ENCODE data around the gene FXR1.

DNA sequence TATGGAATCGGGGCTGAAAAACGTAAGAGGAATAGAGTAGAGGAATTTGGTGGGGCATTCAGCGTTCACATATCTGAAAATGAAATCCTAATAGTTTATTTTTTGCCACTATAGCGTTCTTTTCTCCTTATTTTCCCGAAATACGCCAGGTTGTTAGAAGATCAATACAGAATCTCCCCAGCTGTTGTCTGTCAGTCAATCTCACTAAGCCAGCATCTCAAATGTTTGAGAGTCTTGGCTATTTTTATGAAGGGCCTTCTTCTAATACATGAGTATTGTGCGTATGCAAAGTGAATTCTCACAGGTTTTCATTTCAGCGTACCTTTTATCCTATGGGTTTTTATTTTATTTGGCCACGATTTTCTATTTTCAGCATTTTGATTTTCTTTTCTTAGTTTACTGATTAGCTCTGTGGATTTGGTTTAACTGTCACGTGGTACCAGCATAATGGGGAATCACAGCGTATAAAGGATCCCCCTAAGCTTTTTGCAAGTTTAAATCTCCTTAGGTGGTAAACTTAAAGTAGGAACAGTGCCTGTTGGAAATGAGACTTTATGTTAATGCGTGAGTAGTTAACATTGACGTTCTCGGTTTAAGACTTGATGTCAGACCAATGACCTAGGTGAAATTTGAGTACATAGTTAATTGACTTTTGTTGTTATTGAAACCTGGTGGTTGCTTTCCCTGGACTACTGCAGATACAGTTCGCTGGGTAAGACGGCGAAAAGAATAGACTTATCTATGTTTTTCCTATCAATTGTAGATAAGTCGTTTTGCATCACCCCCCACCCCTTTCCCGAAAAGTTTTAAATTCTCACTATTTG, 1.3 kb downstream of the FXR1 start:
- TF ChIP-seq, protein P1, sequence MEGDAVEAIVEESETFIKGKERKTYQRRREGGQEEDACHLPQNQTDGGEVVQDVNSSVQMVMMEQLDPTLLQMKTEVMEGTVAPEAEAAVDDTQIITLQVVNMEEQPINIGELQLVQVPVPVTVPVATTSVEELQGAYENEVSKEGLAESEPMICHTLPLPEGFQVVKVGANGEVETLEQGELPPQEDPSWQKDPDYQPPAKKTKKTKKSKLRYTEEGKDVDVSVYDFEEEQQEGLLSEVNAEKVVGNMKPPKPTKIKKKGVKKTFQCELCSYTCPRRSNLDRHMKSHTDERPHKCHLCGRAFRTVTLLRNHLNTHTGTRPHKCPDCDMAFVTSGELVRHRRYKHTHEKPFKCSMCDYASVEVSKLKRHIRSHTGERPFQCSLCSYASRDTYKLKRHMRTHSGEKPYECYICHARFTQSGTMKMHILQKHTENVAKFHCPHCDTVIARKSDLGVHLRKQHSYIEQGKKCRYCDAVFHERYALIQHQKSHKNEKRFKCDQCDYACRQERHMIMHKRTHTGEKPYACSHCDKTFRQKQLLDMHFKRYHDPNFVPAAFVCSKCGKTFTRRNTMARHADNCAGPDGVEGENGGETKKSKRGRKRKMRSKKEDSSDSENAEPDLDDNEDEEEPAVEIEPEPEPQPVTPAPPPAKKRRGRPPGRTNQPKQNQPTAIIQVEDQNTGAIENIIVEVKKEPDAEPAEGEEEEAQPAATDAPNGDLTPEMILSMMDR (IDR thresholded peaks at IDR 0.05) = no peak
- TF ChIP-seq POLR2AphosphoS5 (IDR thresholded peaks at IDR 0.05) (no peak), POLR2A (IDR thresholded peaks at IDR 0.05) (no peak), EP300 (IDR thresholded peaks at IDR 0.05) (no peak)

All from suprapubic skin (tissue), 4 donors.